MM.1S (cell line): ENCODE data around the gene CT55.

Experiments
- DNase-seq: peaks from one replicate; pipeline ENCODE4 v3.0.0-alpha.2; 2015
- H2AFZ ChIP-seq: fragments of 300-600 bp; sonication (generic); 2 replicates; pipeline ENCODE4 v1.6.0; 2016; ENCODE audit warnings: antibody characterized with exemption, low read length
- H3F3A ChIP-seq: fragments of 300-600 bp; sonication (generic); 2 replicates; pipeline ENCODE4 v1.6.1; 2016; ENCODE audit warnings: mild to moderate bottlenecking, antibody characterized with exemption, low read length, moderate library complexity, mixed read lengths; ENCODE audit not compliant: insufficient read depth
- H3K27ac ChIP-seq: fragments of 300-600 bp; sonication (generic); 2 replicates; pipeline ENCODE4 v1.5.1; 2016; ENCODE audit warnings: mild to moderate bottlenecking, low read length
- H3K27me3 ChIP-seq: fragments of 300-600 bp; sonication (generic); replicated peaks from 2 replicates; pipeline ENCODE4 v1.6.0; 2016; ENCODE audit warnings: low read length; ENCODE audit not compliant: insufficient read depth
- H3K36me3 ChIP-seq: fragments of 300-600 bp; sonication (generic); replicated peaks from 2 replicates; pipeline ENCODE4 v1.6.1; 2016; ENCODE audit warnings: mild to moderate bottlenecking, low read length, mixed read lengths; ENCODE audit not compliant: insufficient read depth
- H3K4me1 ChIP-seq: fragments of 300-600 bp; sonication (generic); 2 replicates; pipeline ENCODE4 v1.6.1; 2016; ENCODE audit warnings: low read length, mixed read lengths
- H3K4me2 ChIP-seq: fragments of 300-600 bp; sonication (generic); 2 replicates; pipeline ENCODE4 v1.6.0; 2016; ENCODE audit warnings: low read depth, low read length
- H3K4me3 ChIP-seq: fragments of 300-600 bp; sonication (generic); 2 replicates; pipeline ENCODE4 v1.5.1; 2016; ENCODE audit warnings: low read length, mixed read lengths
- H3K79me2 ChIP-seq: fragments of 300-600 bp; sonication (generic); 2 replicates; pipeline ENCODE4 v1.6.1; 2016; ENCODE audit warnings: mixed run types, low read length, mixed read lengths
- H3K9ac ChIP-seq: fragments of 300-600 bp; sonication (generic); 2 replicates; pipeline ENCODE4 v1.6.1; 2016; ENCODE audit warnings: low read length, mixed read lengths
- H3K9me2 ChIP-seq: fragments of 300-600 bp; sonication (generic); replicated peaks from 2 replicates; pipeline ENCODE4 v1.6.1; 2016; ENCODE audit warnings: mild to moderate bottlenecking, low read length, mixed read lengths; ENCODE audit not compliant: insufficient read depth
- H3K9me3 ChIP-seq: fragments of 300-600 bp; sonication (generic); replicated peaks from 2 replicates; pipeline ENCODE4 v1.6.1; 2016; ENCODE audit warnings: mild to moderate bottlenecking, low read length, mixed read lengths; ENCODE audit not compliant: insufficient read depth
- H4K20me1 ChIP-seq: fragments of 300-600 bp; sonication (generic); 2 replicates; pipeline ENCODE4 v1.6.1; 2016; ENCODE audit warnings: mild to moderate bottlenecking, low read length, moderate library complexity, mixed read lengths; ENCODE audit not compliant: insufficient read depth
- EZH2 ChIP-seq: fragments of 300-600 bp; sonication (generic); optimal IDR thresholded peaks from 2 replicates; pipeline ENCODE3; 2017; ENCODE audit warnings: low read depth, mild to moderate bottlenecking, antibody characterized with exemption, low read length, mixed read lengths
- EZH2phosphoT487 ChIP-seq: fragments of 300-600 bp; sonication (generic); IDR thresholded peaks from 2 replicates; pipeline ENCODE4 v1.6.1; 2018; ENCODE audit warnings: antibody characterized with exemption, low read length
- TF ChIP-seq, protein P1 (sequence below): fragments of 300-600 bp; sonication (generic); IDR thresholded peaks from 2 replicates; pipeline ENCODE4 v1.5.1; 2016; ENCODE audit warnings: antibody characterized with exemption, low read length, mixed read lengths

CT55 gene

DNA sequence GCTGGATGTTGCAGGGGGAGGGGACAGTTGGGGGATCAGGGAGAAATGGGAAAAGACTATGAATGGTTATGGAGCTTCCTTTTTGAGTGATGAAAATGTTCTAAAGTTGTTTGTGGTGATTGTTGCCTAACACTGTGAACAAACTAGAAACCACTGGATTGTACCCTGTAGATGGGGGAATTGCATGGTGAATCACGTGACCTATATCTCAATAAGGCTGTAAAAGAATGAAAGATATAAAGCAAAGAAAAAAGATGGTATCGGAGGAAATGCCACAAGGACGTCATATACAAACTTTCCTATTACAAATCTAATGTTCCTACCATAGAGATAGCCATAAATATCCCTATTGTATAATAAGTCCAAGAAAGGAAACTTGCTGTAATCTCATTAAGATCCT is 20.6 kb upstream of the CT55 start:
- Histone ChIP-seq H3K36me3 (no peaks in the 10 kb centered on the region), H3K9ac (no peak overlapping the region), H4K20me1 (no peaks in the 10 kb centered on the region), H3K4me3 (no peak overlapping the region), H3K4me2 (no peak overlapping the region), H3K9me3 (no peaks in the 10 kb centered on the region), H2AFZ (no peak overlapping the region), H3K4me1 (no peaks in the 10 kb centered on the region), H3F3A (no peaks in the 10 kb centered on the region), H3K27me3 (no peaks in the 10 kb centered on the region), H3K79me2 (no peaks in the 10 kb centered on the region), H3K27ac (no peak overlapping the region), H3K9me2 (no peaks in the 10 kb centered on the region)
- no peak for TF ChIP-seq EZH2
- TF ChIP-seq EZH2phosphoT487 = no peak
- TF ChIP-seq, protein P1, sequence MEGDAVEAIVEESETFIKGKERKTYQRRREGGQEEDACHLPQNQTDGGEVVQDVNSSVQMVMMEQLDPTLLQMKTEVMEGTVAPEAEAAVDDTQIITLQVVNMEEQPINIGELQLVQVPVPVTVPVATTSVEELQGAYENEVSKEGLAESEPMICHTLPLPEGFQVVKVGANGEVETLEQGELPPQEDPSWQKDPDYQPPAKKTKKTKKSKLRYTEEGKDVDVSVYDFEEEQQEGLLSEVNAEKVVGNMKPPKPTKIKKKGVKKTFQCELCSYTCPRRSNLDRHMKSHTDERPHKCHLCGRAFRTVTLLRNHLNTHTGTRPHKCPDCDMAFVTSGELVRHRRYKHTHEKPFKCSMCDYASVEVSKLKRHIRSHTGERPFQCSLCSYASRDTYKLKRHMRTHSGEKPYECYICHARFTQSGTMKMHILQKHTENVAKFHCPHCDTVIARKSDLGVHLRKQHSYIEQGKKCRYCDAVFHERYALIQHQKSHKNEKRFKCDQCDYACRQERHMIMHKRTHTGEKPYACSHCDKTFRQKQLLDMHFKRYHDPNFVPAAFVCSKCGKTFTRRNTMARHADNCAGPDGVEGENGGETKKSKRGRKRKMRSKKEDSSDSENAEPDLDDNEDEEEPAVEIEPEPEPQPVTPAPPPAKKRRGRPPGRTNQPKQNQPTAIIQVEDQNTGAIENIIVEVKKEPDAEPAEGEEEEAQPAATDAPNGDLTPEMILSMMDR = no peak
- no peak for DNase-seq

DNA sequence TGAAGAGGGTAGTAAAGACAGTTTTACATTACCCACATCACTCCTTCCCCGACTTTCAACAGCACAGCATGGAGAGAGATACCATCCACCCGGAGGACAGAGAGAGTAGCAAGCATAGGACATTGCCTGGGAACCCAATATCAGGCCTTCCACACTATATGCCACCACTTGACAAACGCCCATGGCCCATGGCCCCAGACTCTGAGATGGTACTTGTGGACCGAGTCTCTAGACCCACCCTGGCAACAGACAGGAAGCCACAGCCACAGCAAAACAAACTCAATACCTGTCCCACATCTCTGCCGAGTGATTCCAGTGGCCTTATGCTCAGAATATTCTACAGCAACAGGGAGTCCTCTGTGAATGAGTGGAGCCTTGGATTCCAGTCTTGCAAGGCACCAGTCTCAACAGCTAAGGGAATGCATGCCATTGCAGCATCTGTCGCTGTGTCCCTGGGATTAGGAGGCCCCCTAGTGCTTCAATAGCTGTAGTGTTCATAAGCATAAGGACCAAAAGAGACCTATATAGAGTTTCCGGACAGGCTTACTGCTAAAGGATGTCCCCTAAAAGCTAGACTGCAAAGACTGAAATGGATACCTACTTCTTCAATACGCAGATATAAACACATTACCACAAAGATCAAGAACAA is 14.7 kb upstream of the CT55 start:
- DNase-seq = peak; percentile 41
- Histone ChIP-seq H3K27me3 (no peaks in the 10 kb centered on the region), H3K4me2 (no peak overlapping the region), H3K9me3 (no peaks in the 10 kb centered on the region), H3K79me2 (no peaks in the 10 kb centered on the region), H3K9ac (no peak overlapping the region), H3K36me3 (no peaks in the 10 kb centered on the region), H4K20me1 (no peaks in the 10 kb centered on the region), H3K27ac (no peak overlapping the region), H2AFZ (no peak overlapping the region), H3K4me3 (no peak overlapping the region), H3K9me2 (no peaks in the 10 kb centered on the region), H3F3A (no peaks in the 10 kb centered on the region), H3K4me1 (no peaks in the 10 kb centered on the region)
- no peak for TF ChIP-seq EZH2phosphoT487
- TF ChIP-seq, protein P1 = peak; percentile 50

DNA sequence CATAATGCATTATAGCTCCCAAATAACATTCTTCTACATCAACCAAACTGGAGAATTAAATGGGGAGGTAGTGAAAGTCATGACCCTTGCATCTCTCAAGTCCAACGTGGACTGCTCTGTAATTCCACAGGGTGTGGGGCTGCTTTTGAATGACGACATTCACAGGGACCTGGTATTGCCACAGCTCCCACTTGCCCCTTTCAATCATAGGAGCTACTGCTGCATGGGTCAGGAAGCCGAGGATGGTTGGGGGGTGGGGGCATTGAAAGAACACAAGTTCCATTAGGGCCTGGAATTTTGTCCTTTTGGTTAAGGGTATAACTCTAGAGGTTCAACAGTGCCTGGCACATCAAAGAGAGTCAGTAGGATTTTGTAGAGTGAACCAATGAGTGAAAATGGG is 7.4 kb upstream of the CT55 start:
- H4K20me1 ChIP-seq = no peaks in the 10 kb centered on the region
- H3K27me3 ChIP-seq = no peaks in the 10 kb centered on the region
- no peak overlapping the region for H3K4me2 ChIP-seq
- no peaks in the 10 kb centered on the region for H3K4me1 ChIP-seq
- no peaks in the 10 kb centered on the region for H3F3A ChIP-seq
- no peaks in the 10 kb centered on the region for H3K36me3 ChIP-seq
- no peak overlapping the region for H2AFZ ChIP-seq
- no peak overlapping the region for H3K9ac ChIP-seq
- H3K79me2 ChIP-seq = no peaks in the 10 kb centered on the region
- no peak overlapping the region for H3K27ac ChIP-seq
- no peaks in the 10 kb centered on the region for H3K9me2 ChIP-seq
- no peaks in the 10 kb centered on the region for H3K9me3 ChIP-seq
- H3K4me3 ChIP-seq = no peak overlapping the region
- TF ChIP-seq EZH2 (no peak), EZH2phosphoT487 (no peak)
- TF ChIP-seq, protein P1 = no peak
- no peak for DNase-seq
